DMS 273 (cell line): Measurements from ENCODE around the gene TBL2.
A peak's percentile ranks its signal among the peaks of the same experiment; 100 is the strongest.
"Not testable (repeated sequence)": the region's sequence is repeated elsewhere in the genome, so short reads cannot be mapped to it uniquely, and the experiment has no call there.

Experiments
- DNase-seq: peaks from one replicate; lab custom pipeline; 2025; ENCODE audit not compliant: unreplicated experiment; lab: John Stamatoyannopoulos, UW

TBL2 gene

DNA sequence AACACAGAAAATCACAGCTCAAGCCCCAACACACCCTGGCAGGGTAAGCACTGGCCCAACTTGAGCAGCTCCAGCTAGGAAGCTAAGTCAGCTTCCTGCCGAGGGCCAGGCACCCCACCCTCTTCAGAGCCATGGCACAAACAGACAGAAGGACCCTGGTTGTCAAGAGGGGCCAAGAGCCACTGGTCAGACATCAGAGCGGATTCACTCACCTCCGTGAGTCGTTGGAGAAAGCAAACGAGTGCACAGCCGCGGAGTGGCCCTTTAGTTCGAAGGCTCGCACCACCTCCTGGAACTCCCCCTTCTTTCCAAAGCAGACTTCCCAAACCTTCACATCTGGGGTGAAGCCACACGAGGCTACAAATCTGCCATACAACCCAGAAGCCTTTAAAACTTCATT is 7.4 kb downstream of the TBL2 start:
- DNase-seq, result no peak

DNA sequence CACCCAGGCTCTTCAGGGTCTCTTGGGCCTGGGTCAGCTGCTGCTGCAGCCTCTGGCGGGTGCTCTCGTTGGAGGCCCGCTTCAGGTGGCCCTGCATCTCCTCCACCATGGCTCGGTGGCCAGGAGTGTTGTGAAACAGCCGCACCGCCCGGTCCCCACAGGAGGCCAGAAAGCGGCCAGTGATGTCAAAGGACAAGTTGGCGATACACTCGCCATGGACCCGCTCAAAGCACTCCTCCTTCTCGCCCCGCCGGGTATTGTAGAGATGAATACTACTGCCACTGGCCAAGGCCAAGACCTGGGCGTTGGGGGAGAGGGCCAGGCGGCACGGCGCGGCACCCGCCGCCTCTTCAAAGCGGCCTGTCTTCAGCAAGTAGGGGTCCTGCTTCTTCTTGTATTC is 7.9 kb downstream of the TBL2 start:
- no peak for DNase-seq

DNA sequence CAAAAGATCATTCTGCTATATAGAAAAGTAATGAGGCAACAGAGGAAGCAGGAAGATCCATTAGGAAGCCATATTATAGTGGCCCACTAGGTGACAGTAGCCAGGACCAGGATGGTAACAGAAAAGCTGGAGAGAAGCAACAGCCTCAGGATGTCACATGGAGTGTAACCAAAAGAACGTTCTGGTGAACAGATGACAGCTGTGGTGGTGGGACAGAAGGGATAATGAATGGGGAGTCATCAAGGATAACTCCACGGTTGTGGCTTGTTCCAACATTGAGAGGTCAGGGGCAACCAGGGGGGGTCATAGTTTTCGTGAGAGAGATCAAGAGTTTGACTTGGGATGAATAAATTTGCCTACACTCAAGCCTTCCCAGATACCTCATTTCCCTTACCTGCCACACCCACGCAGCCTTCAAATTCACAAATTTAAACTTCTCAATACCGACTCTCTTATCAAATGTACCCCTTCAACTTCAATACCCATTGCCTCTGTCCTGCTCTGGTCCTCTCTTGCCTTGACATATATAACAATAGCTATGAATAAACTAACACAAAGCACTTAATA is 9.3 kb downstream of the TBL2 start:
- no peak for DNase-seq

DNA sequence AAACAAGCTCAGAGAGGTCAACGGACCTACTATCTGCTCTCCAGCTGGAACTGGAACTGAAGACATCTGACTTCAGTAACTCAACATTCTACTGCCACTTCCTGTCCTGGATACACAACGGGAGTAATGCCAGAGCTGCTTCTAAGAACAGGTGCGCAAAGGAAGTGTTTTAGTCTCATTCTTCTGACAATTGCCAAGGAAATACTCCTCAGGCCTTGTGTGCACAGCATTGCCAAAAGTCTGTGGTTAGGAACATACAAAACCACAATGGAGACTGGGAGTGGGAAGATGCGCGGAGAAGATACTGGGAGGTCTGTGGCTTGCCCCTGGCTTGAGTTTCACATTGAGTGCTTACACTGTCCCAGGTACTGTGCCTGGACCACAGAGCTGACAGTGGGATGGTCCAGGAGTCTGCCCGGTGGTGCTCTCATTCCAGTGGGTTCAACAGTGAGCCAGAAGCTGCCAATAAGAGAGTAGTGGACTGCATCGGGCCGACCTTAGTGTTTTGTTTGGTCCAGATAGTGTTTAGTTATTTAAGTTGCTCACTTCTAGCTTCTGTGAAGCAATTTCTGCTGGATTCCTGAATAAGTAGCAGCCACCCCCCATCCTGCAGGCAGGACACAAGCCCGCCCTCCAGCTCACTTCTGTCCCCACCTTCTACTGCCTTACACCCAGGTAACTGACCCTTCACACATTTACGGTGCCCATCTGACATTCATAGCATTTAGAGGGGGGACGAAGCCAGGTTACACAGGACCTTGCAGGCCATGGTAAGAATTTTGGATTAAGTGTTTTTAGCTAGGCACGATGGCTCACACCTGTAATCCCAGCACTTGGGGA is 10.3 kb downstream of the TBL2 start:
- DNase-seq, result no peak

DNA sequence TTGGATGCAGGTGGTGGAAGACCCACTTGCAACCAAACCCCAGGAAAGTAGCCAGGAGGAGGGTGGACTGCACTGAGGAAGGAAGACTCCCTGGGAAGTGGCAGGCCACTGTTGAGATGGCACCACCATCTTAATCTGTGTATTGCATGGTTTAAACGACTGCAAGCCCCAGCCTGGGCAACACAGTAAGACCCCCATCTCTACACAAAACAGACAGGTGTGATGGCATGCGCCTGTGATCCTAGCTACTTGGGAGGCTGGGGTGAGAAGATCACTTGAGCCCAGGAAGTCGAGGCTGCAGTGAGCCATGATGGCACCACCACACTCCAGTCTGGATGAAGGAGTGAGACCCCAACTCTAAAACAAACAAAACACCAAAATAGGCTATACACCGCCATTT is 11.2 kb downstream of the TBL2 start:
- no peak for DNase-seq

DNA sequence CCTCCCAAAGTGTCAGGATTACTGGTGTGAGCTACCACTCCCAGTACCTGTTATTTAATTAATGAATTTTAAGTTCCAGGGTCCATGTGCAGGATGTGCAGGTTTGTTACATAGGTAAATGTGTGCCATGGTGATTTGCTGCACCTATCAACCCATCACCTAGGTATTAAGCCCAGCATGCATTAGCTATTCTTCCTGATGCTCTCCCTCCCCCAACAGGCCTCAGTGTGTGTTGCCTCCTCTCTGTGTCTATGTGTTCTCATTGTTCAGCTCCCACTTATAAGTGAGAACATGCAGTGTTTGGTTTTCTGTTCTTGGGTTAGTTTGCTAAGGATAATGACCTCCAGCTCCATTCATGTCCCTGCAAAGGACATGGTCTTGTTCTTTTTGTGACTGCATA is 11.9 kb downstream of the TBL2 start:
- not testable (repeated sequence) for DNase-seq

DNA sequence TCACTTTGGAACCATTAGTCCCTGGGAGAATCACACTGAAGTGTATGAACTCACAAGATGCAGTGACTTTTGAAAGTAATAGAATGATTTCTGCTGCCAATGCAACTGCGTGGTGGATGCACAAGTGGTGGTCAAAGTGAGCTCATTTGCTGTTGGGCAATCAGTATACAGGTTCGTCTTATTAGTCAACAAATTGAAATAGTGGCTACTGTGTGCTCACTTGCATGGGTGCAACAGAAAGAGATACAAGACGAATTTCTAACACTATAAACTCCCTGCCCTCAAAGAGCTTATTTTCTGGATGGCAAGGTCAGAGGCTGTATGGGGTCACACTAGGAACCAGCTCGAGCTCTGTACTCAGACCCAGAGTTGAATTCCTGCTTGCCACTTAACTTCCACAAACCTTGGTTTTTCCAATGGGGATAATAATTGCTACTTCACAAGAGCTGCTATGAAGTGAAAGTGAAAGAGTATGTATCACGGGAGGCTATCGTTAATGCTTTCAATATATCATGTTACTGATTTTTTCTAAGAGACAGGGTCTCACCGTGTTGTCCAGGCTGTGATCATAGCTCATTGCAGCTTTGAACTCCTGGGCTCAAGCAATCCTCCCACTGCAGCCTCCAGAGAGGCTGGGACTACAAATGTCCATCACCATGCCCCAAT is 12.6 kb downstream of the TBL2 start:
- DNase-seq, result no peak

DNA sequence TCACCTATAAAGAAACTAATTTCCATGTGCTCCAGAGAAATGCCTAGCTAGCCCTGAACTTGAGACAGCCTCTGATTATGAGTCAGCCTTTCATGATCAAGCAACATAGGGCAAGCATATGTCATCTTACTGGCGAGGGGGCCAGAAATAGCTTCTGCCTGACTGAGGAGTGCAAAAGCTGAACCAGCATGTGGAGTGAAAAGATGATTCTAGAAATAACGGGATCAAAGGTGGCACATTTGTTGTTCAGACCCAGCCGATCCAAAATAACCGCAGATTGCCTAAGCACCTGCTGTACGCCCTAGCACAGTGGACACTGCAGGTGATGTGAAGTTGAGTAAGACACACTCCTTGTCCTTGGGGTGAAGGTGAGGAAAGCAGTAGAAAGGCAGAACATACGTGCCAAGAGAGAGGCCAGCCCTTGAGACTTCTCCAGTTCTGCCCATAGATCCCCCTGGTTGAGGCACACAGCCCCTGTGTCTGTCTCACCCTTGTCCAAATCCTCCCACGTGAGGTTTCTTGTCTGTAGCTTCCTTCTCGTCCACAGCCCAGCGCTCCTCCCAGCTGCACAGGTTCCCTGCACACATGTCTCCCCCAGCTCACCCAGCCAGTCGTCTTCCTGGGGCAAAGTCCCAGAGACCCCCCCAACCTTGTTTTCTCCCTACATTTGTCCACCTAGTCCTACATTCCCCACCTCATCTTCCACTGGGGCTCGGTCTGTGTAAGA is 18.1 kb downstream of the TBL2 start:
- DNase-seq, result peak; percentile 90

DNA sequence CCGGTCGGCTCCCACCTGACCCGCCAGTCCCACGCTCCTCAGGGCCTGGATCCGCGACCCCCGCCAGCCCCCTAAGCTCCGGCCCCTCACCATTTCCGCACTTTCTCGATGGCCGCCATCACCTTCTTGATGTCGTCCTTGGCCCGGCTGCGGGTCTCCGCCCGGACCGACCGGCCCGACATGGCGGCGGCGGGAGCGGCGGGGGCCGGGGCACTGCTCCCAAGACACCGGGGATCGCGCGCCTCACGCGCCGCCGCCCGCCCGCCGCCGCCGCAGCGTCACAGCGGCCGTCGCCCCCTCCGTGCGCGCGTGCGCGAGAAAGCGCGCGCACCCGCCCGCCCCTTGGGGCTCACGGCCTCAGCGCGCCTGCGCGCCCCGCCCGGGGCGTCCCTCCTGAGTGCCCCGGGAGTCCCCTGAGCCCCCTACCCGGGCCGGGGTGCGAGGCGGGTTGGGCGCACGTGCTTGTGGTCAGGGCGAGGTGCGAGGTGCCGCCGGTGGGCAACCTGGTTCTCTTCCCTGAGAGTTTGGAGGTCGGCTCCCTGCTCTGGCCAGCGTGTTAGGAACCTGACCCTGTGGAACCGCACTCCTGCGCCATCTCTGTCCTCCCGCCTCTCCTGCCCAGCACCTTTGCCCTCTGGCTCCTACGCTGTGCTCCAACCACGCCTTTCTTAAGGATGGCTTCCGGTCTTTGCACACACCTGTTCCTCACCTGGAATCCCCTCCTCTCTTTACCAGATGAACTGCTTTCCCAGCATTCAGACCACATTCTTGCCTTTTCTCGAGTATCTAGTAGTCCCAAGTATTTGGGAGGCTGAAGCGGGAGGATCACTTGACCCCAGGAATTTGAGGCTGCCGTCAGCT is 20.8 kb downstream of the TBL2 start, which contains the start of gene BCL7B:
Gene BCL7B (minus strand): TSS at position 294 of the 861 bp plus-strand sequence. CDS start 112 bp downstream, at position 182.
- peak; percentile 94 for DNase-seq

DNA sequence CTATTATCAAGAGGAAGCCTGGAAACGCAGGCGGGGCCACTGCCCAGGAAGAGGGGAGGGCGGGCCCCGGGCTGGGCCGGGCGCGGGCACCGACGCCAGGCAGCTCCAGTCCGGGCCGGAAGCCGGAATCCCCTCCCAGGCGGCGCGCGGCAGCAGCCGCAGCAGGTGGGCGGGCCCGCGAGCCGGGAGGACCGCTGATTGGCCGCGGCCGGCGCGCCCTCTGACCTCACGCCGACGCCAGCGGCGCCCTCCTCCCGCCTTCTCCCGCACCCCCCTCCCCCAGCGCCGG is 21.3 kb downstream of the TBL2 start:
- DNase-seq, result peak; percentile 99

DNA sequence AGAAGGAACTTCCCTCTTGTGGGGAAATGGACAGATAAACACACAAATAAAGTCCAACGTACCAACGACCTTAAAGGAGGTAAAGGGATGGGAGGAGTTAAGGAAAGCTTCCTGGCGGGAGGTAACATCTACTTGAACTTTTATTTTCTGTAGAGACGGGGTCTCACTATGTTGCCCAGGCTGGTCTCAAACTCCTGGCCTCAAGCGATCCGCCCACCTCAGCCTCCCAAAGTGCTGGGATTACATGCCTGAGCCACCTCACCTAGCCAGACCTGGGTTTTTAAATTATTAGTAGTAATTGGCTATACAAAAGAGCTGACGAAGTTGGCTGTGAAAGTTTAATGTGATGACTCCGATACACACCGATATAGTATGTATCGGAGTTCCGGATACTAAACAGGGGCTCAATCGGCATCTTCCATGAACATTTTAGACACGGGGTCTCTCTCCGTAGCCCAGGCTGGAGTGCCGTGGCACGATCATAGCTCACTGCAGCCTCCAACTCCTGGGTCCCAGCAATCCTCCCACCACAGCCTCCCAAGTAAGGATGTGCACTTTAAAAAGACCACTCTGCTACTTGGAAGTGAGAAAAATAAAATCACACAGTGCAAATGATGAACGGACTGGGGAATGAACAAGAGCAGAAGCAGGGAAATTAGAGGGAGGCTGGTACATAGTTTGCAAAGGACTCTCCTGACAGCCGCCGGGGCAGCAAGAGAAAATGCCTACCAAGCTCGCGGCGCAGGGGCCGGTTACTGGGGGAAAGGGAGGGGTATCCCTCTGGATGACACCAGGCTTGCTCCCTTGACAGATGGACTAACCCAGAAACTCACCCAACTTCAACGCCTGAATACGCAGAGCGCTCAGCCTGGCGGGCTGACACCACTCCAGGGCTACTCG is 21.9 kb downstream of the TBL2 start:
- no peak for DNase-seq

DNA sequence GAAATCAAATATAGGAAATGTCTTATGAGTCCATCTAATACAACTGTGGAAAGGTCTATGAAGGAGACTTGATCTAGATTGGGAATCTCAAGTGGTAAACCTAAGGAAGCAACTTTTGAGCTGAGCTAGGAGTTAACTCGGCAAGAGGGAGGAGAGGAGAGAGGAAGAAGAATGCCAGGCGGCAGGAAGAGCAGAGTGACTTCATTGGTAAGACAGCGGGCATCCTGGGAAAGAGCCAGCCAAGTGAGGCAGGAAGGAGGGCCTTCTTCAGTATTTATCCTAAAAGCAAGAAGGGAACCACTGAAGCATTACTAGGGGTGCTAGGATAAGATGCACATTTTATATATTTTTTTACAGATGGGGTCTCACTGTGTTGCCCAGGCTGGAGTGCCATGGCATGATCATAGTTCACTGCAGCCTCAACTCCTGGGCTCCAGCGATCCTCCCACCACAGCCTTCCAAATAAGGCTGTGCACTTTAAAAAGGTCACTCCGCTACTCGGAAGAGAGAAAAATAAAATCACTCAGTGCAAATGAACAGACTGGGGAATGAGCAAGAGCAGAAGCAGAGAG is 22.9 kb downstream of the TBL2 start:
- DNase-seq, result no peak

DNA sequence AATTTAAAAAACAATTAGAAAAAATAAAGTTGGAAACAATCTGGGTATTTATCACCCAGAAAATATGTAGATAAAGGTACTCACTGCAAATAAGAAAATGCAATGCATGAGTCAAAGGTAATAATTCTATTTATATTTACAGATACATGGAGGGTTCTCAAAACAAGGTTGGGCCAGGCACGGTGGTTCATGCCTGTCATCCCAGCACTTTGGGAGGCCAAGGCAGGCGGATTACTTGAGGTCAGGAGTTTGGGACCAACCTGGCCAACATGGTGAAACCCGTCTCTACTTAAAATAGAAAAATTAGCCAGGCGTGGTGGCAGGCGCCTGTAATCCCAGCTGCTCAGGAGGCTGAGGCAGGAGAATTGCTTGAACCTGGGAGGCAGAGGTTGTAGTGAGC is 28.3 kb downstream of the TBL2 start:
- DNase-seq, result not testable (repeated sequence)

DNA sequence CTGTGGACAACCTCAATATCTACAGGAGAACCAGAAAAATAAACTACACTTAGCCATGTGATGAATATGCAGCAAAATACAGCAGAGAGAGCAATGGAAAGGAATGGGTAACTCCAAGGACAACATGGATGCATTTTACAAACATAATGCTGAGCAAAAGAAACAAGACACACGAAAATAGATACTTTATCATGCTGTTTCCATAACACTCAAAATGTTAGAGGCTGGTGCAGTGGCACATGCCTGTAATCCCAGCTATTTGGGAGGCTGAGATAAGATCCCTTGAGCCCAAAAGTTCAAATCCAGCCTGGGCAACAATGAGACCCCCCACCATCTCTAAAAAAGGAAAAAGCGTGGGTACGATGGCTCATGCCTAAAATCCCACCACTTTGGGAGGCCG is 29.2 kb downstream of the TBL2 start:
- DNase-seq, result no peak

DNA sequence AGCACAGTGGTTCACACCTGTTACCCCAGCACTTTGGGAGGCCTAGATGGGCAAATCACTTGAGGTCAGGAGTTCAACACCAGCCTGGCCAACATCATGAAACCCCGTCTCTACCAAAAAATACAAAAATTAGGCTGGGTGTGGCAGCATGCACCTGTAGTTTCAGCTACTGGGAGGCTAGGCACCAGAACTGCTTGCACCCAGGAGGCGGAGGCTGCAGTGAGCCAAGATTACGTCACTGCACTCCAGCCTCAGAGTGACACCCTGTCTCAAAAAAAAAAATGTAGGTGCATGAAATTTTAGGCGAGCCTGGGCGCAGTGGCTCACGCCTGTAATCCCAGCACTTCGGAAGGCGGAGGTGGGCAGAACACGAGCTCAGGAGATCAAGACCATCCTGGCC is 30.5 kb downstream of the TBL2 start:
- DNase-seq, result no peak

DNA sequence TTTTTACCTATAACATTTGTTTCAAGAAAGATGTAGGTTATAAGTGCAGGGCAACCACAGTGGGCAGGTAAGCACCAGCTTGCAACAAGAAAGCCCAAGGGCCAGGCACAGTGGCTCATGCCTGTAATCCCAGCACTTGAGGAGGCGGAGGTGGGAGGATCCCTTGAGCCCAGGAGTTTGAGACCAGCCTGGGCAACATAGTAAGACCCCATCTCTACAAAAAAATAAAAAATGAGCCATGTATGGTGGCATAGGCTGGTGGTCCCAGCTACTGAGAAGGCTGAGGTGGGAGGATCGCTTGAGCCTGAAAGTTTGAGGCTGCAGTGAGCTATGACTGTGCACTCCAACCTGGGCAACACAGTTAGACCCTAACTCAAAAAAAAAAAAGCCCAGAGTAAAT is 33.7 kb downstream of the TBL2 start:
- DNase-seq, result no peak

DNA sequence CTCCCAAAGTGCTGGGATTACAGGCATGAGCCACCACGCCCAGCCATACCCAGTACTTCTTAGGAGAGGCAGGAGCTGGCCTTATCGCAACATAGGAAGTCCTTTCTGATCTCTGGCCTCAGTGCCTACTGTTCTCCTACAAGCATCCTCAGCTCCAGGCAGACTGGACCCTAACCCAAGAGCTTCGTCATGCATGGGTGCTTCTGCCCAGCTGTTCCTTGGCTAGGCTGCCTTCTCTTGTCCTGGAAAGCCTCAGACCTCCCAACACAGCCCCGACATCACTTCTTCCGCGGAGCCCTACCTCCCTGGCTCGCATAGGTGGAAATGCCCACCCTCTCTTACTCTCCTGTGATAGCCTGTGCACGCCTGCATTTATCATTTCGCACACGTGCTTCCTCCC is 36.7 kb downstream of the TBL2 start:
- no peak for DNase-seq

DNA sequence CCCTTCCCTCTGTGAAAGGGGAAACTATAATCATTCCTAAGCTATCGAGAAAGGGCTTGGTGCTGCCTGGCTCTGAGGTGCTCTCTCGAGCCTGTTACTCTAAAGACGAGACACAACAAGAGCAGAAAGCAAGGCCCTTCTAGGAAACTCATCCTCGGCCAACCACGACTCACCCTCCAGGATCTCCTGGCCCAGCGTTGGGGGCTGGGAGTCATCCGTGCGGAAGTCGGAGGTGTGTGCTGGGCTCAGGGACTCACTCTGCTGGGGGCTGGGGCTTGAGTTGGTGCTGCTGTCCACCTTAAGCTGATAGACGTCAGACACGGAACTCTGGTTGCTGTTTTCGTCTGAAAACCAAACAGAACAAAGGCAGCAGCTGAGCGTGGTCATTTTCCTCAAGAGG is 38.7 kb downstream of the TBL2 start:
- DNase-seq, result no peak

DNA sequence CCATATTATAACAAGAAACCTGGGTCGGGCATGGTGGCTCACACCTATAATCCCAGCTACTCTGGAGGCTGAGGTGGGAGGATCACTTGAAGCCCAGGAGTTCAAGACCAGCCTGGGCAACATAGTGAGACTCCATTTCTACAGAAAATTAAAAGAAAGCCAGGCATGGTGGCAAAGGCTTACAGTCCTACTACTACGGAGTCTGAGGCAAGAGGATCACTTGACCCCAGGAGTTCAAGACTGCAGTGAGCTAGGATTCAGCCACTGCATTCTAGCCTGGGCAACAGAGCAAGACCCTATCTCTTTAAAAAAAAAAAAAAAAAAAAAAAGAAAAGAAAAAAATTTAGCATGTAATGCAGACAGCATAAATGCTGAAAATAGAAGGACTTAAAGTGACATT is 39.9 kb downstream of the TBL2 start:
- DNase-seq, result not testable (repeated sequence)
